ENCODE results near the gene ADNP. TPM values are rescaled to one million over a fixed set of nuclear protein-coding genes. Genes with fewer than 3 reads are reported as not detected.

The ADNP gene
- total RNA-seq, 4 donors from 2014 or later = 48.2 to 54.9 (median 52.7) TPM

DNA sequence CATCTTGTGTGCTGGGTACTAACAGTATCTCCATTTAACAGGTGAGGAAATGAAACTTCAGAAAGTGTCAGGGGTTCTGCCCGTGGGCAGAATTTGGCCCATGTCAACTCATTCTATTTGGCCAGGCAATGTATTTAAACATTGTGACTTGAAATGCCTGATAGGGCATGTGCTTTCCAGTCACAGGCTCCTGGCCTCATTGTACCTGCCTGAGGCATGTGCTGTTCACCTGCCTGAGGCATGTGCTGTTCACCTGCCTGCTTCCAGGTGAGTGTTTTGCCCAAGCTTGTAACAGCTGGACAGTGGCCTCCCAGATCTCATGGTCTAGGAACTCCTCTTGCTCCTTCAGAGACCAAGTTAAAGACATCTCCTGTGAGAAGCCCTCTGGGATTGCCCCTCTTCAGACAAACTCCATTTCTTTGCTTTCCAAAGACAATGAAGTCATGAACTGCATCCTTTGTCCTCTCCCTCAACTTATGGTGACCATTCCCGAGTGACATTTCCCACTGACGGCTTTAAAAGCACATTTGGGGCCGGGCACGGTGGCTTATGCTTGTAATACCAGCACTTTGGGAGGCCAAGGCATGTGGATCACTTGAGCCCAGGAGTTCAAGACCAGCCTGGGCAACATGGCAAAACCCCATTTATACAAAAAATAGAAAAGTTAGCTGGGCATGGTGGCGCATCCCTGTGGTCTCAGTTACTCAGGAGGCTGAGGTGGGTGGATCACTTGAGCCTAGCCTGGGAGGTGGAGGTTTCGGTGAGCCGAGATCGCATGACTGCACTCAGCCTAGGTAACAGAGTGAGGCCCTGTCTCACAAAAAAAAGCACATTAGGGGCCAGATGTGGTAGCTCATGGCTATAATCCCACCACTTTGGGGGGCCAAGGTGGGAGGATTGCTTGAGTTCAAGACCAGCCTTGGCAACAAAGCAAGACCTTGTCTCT is 87.6 kb downstream of the ADNP start:
- TF ChIP-seq, protein P1, sequence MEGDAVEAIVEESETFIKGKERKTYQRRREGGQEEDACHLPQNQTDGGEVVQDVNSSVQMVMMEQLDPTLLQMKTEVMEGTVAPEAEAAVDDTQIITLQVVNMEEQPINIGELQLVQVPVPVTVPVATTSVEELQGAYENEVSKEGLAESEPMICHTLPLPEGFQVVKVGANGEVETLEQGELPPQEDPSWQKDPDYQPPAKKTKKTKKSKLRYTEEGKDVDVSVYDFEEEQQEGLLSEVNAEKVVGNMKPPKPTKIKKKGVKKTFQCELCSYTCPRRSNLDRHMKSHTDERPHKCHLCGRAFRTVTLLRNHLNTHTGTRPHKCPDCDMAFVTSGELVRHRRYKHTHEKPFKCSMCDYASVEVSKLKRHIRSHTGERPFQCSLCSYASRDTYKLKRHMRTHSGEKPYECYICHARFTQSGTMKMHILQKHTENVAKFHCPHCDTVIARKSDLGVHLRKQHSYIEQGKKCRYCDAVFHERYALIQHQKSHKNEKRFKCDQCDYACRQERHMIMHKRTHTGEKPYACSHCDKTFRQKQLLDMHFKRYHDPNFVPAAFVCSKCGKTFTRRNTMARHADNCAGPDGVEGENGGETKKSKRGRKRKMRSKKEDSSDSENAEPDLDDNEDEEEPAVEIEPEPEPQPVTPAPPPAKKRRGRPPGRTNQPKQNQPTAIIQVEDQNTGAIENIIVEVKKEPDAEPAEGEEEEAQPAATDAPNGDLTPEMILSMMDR (IDR thresholded peaks at IDR 0.05; ENCODE audit: low read depth) = no peak

DNA sequence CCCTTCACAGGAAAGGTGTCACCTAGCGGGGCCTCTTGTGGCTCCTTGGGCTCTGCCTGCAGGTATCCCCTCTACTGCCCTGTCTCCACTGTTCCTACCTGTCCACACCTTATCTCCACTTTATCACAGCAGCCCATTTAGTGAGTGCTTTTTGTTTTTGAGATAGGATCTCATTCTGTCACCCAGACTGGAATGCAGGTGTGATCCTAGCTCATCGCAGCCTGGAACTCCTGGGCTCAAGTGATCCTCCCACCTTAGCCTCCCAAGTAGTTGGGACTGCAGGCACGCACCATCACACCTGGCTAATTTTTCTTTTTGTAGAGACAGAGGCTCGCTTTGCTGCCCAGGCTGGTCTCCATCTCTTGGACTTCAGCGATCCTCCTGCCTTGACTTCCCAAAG is 88.4 kb downstream of the ADNP start:
- TF ChIP-seq, protein P1 (IDR thresholded peaks at IDR 0.05; ENCODE audit: low read depth) = no peak

Small RNAs within 50 kb of the gene (small RNA-seq; reads per million reads assigned to genes)
- not detected for gene TMSB4XP6

Other genes starting within 250 kb of the ADNP start
- gene RIPOR3, start 239.9 kb downstream of the ADNP start, total RNA-seq = 10 to 100 TPM in 3 of 4 donors, 1 to 10 TPM in 1; 8.8 to 63.0 (median 37.3) TPM
- 1 to 10 TPM; 1.6 to 2.2 (median 1.9) TPM for gene PARD6B, start 199.9 kb downstream of the ADNP start, total RNA-seq
- 10 to 100 TPM in 1 of 4 donors, 1 to 10 TPM in 2, under 1 TPM in 1; 0.49 to 14.8 (median 4.3) TPM for gene BCAS4, start 136.4 kb downstream of the ADNP start, total RNA-seq
- 10 to 100 TPM; 40.6 to 73.7 (median 48.6) TPM for gene DPM1, start 27.1 kb upstream of the ADNP start, total RNA-seq
- gene MOCS3, start 27.4 kb upstream of the ADNP start, total RNA-seq = 1 to 10 TPM; 2.1 to 4.2 (median 3.4) TPM
- gene KCNG1, start 91.7 kb upstream of the ADNP start, total RNA-seq = under 1 TPM in 1 of 4 donors, not detected in 3; 0.34 TPM

Data from subcutaneous adipose tissue (tissue), 4 donors.